DND-41 (cell line): Measurements from ENCODE around the gene PPP1R12A.

Experiments
- ATAC-seq: fragments of 200-7000 bp; cut with Tn5 transposase; 3 replicates; pipeline ENCODE4 v1.9.1; 2021; ENCODE audit warnings: low read depth; ENCODE audit not compliant: insufficient read depth
- DNase-seq: peaks from one replicate; pipeline ENCODE4 v3.0.0-alpha.2; 2020
- H2AFZ ChIP-seq: 2 replicates; pipeline ENCODE4 v1.6.0; 2012; ENCODE audit warnings: low read depth, low read length
- H3K27ac ChIP-seq: 2 replicates; pipeline ENCODE4 v1.5.1; 2012; ENCODE audit warnings: low read length, inconsistent platforms
- H3K27me3 ChIP-seq: fragments of 200-600 bp; sonication (generic); 2 replicates; pipeline ENCODE4 v1.6.0; 2012; ENCODE audit warnings: low read length, mild to moderate bottlenecking, inconsistent platforms; ENCODE audit not compliant: insufficient read depth, poor library complexity
- H3K36me3 ChIP-seq: 2 replicates; pipeline ENCODE4 v1.5.1; 2012; ENCODE audit warnings: low read length, inconsistent platforms; ENCODE audit not compliant: insufficient read depth
- H3K4me1 ChIP-seq: 2 replicates; pipeline ENCODE4 v1.5.1; 2012; ENCODE audit warnings: mild to moderate bottlenecking, low read length; ENCODE audit not compliant: insufficient read depth
- H3K4me2 ChIP-seq: 2 replicates; pipeline ENCODE4 v1.6.0; 2012; ENCODE audit warnings: mild to moderate bottlenecking, moderate library complexity, low read length, inconsistent platforms; ENCODE audit not compliant: insufficient read depth
- H3K4me3 ChIP-seq, 2 experiments: fragments of 200-600 bp in 1 of 2; shearing (Covaris generic) in 1 of 2; 2 replicates each; pipeline ENCODE4 v1.5.1; 2012 to 2016; ENCODE audit warnings: inconsistent platforms in 2 of 2, low read length in 2 of 2, mild to moderate bottlenecking in 2 of 2, low read depth in 1 of 2, moderate library complexity in 1 of 2
- H3K79me2 ChIP-seq: 2 replicates; pipeline ENCODE4 v1.6.0; 2012; ENCODE audit warnings: low read length, inconsistent platforms; ENCODE audit not compliant: insufficient read depth
- H3K9ac ChIP-seq: 2 replicates; pipeline ENCODE4 v1.6.0; 2012; ENCODE audit warnings: low read depth, mild to moderate bottlenecking, inconsistent platforms, low read length, moderate library complexity
- H3K9me3 ChIP-seq: 2 replicates; pipeline ENCODE4 v1.5.1; 2012; ENCODE audit warnings: low read length, moderate library complexity, mild to moderate bottlenecking, inconsistent platforms; ENCODE audit not compliant: insufficient read depth, severe bottlenecking
- H4K20me1 ChIP-seq: 2 replicates; pipeline ENCODE4 v1.6.0; 2012; ENCODE audit warnings: low read length; ENCODE audit not compliant: insufficient read depth
- EZH2 ChIP-seq: IDR thresholded peaks from 3 replicates; pipeline ENCODE4 v1.6.1; 2012; ENCODE audit warnings: borderline replicate concordance, low read depth, mild to moderate bottlenecking, moderate library complexity, low read length, inconsistent platforms; ENCODE audit not compliant: severe bottlenecking
- TF ChIP-seq, protein P1 (sequence below): IDR thresholded peaks from 2 replicates; pipeline ENCODE4 v1.5.1; 2012; ENCODE audit warnings: borderline replicate concordance, low read length, moderate library complexity, mild to moderate bottlenecking; ENCODE audit not compliant: poor library complexity, severe bottlenecking; ENCODE audit errors: extremely low read depth

The PPP1R12A gene

DNA sequence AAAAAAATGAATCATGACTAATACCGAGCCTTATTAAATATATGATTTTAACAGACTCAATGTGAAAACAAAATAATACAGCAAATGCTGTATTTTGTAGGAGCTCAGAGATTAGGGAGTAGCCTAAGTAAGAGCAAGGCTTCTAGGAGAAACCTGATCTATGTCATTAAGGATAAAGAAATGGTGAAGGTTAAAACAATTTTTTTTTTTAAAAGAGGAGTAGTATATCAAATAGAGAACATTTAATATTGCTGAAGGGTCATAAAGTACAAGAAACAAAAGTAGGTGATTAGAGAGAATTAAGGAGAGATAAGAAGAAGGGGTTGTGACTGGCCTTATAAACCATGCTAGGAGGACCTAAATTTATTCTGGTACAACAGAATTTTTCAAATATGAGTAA is 39.1 kb downstream of the PPP1R12A start:
- H2AFZ ChIP-seq = no peak overlapping the region
- H3K4me2 ChIP-seq = no peak overlapping the region
- no peaks in the 10 kb centered on the region for H3K9me3 ChIP-seq
- H3K27me3 ChIP-seq = no peaks in the 10 kb centered on the region
- H4K20me1 ChIP-seq = peaks cover 71% of the 10 kb centered on the region
- ATAC-seq (no peak), DNase-seq (no peak)
- no peak overlapping the region for H3K27ac ChIP-seq
- no peak overlapping the region for H3K4me3 ChIP-seq
- no peaks in the 10 kb centered on the region for H3K36me3 ChIP-seq
- H3K79me2 ChIP-seq = peaks cover 99% of the 10 kb centered on the region
- no peak for TF ChIP-seq EZH2
- TF ChIP-seq, protein P1, sequence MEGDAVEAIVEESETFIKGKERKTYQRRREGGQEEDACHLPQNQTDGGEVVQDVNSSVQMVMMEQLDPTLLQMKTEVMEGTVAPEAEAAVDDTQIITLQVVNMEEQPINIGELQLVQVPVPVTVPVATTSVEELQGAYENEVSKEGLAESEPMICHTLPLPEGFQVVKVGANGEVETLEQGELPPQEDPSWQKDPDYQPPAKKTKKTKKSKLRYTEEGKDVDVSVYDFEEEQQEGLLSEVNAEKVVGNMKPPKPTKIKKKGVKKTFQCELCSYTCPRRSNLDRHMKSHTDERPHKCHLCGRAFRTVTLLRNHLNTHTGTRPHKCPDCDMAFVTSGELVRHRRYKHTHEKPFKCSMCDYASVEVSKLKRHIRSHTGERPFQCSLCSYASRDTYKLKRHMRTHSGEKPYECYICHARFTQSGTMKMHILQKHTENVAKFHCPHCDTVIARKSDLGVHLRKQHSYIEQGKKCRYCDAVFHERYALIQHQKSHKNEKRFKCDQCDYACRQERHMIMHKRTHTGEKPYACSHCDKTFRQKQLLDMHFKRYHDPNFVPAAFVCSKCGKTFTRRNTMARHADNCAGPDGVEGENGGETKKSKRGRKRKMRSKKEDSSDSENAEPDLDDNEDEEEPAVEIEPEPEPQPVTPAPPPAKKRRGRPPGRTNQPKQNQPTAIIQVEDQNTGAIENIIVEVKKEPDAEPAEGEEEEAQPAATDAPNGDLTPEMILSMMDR = no peak
- no peak overlapping the region for H3K9ac ChIP-seq
- H3K4me1 ChIP-seq = no peaks in the 10 kb centered on the region

- Histone ChIP-seq H2AFZ (no peak overlapping the region), H3K4me2 (no peak overlapping the region), H3K4me3 (no peak overlapping the region), H3K9me3 (no peaks in the 10 kb centered on the region), H3K36me3 (no peaks in the 10 kb centered on the region), H3K4me1 (no peaks in the 10 kb centered on the region), H4K20me1 (peaks cover 65% of the 10 kb centered on the region), H3K27me3 (no peaks in the 10 kb centered on the region), H3K79me2 (peaks cover 99% of the 10 kb centered on the region), H3K27ac (no peak overlapping the region), H3K9ac (no peak overlapping the region)
- TF ChIP-seq, protein P1 = no peak
- TF ChIP-seq EZH2 = no peak
- DNase-seq (no peak), ATAC-seq (no peak)
These were observed 39.8 kb downstream of the PPP1R12A start for GRCh38 chr12:79895071-79895470.

GRCh38 chr12:79891506-79892162 is 43.3 kb downstream of the PPP1R12A start:
- Histone ChIP-seq H3K4me3 (no peak overlapping the region), H3K27ac (no peak overlapping the region), H3K27me3 (no peaks in the 10 kb centered on the region), H3K9me3 (no peaks in the 10 kb centered on the region), H3K79me2 (peaks cover 100% of the 10 kb centered on the region), H3K4me2 (no peak overlapping the region), H3K36me3 (no peaks in the 10 kb centered on the region), H4K20me1 (peaks cover 71% of the 10 kb centered on the region), H3K9ac (no peak overlapping the region), H2AFZ (no peak overlapping the region), H3K4me1 (no peaks in the 10 kb centered on the region)
- DNase-seq (no peak), ATAC-seq (no peak)
- no peak for TF ChIP-seq EZH2
- TF ChIP-seq, protein P1 = no peak
